ENCODE measurements around the gene SCAF1.

The SCAF1 gene

DNA sequence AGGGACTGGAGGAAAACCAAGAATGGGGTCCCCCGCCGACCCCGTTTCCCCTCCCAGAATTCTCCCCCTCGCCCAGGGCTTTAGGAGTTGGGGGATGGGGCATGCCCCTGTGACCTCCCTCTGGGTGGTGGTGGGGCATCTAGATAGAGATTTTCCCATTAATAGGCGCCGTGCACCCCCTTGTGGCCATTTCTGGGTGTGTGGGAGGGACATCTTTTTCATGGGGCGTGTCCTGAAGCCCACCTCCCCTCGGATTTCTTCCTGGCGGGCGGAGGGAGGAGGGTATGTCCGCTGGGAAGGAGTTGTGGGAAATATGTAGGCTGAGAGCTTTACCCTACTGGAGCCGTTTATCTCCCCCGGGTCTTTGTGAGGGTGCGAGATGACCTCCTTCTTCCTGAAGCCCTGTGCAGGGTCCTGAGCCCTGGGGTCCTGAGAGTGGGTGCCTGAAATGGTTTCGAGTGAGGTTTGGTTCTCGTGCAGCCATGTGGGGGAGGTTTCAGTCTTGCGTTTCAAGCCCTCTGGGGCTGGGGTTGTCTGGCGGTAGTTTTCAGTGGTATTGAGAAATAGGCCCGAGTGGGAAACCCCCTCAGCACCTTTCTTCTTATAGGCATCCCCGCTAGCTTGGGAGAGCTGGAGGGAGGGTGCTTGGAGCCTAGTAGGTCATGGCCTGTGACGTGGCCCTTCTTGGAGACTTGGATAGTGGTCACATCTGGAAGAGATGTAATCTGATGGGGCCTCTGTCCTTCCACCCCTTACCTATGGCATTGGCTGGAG is 36.1 kb downstream of the SCAF1 start:
- peak overlapping the region; percentile 90 for H3K4me2 ChIP-seq (ENCODE audit: low read length)
- no peak overlapping the region for H2AFZ ChIP-seq (ENCODE audit: low read length)
- no peaks in the 10 kb centered on the region for H4K20me1 ChIP-seq (ENCODE audit: insufficient read depth, low read length)
- no peaks in the 10 kb centered on the region for H3K9me2 ChIP-seq (ENCODE audit: low read depth, low read length)
- peaks cover 57% of the 10 kb centered on the region for H3K4me1 ChIP-seq (ENCODE audit: insufficient read depth, low read length, severe bottlenecking)
- H3K4me3 ChIP-seq (ENCODE audit: low read depth, low read length, poor library complexity, severe bottlenecking), result peak overlapping the region; percentile 89
- H3K27me3 ChIP-seq (ENCODE audit: insufficient read depth, low read length), result no peaks in the 10 kb centered on the region
- H3F3A ChIP-seq (ENCODE audit: insufficient read depth, low read length), result peaks cover 6% of the 10 kb centered on the region; the same call in 1 of the 2 replicates
- peaks cover 31% of the 10 kb centered on the region for H3K79me2 ChIP-seq (ENCODE audit: insufficient read depth, low read length)
- peak overlapping the region; percentile 89 for H3K27ac ChIP-seq (ENCODE audit: low read depth, low read length, poor library complexity, severe bottlenecking)
- peaks cover 28% of the 10 kb centered on the region for H3K36me3 ChIP-seq (ENCODE audit: insufficient read depth, low read length)
- H3K9ac ChIP-seq (ENCODE audit: low read length), result peak overlapping the region; percentile 97
- TF ChIP-seq, protein P1, sequence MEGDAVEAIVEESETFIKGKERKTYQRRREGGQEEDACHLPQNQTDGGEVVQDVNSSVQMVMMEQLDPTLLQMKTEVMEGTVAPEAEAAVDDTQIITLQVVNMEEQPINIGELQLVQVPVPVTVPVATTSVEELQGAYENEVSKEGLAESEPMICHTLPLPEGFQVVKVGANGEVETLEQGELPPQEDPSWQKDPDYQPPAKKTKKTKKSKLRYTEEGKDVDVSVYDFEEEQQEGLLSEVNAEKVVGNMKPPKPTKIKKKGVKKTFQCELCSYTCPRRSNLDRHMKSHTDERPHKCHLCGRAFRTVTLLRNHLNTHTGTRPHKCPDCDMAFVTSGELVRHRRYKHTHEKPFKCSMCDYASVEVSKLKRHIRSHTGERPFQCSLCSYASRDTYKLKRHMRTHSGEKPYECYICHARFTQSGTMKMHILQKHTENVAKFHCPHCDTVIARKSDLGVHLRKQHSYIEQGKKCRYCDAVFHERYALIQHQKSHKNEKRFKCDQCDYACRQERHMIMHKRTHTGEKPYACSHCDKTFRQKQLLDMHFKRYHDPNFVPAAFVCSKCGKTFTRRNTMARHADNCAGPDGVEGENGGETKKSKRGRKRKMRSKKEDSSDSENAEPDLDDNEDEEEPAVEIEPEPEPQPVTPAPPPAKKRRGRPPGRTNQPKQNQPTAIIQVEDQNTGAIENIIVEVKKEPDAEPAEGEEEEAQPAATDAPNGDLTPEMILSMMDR (IDR thresholded peaks at IDR 0.05; ENCODE audit: low read length), result peak; percentile 80
- no peak for TF ChIP-seq EZH2 (IDR thresholded peaks at IDR 0.05; ENCODE audit: borderline replicate concordance, low read length)
- H3K9me3 ChIP-seq (ENCODE audit: low read length), result no peaks in the 10 kb centered on the region

DNA sequence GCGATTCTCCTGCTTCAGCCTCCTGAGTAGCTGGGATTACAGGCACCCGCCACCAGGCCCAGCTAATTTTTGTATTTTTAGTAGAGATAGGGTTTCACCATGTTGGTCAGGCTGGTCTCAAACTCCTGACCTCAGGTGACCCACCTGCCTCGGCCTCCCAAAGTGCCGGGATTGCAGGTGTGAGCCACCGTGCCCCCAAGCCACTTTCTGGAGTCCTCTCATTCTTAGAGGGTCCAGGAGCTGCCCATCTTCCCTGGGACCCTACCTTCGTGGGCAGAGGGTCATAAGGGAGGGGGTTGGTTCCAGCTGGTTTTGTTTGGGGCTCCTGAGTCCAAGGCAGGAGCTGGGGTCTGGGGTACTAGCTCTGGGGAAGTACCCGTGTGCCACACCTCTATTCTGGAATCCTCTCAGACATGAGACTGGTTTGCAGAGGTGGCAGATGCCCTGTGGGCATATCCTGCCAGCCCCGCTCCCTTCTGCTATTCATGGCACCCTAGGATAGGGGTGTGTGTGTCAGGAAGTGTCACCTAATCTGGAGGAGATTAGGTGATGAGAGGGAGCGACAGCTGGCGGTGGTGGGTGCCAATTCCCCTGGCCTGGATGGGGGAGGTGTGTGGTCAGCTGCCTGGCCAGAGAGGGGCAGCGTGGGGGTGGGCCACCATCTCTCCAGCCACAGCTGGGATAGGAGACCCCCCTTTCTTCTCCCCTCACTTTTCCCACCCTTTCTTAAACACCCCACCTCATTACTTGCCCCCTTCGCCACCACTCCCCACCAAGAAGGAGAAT is 37.2 kb downstream of the SCAF1 start:
- H3K9me3 ChIP-seq (ENCODE audit: low read length), result no peaks in the 10 kb centered on the region
- H4K20me1 ChIP-seq (ENCODE audit: insufficient read depth, low read length), result no peaks in the 10 kb centered on the region
- peaks cover 46% of the 10 kb centered on the region for H3K4me1 ChIP-seq (ENCODE audit: insufficient read depth, low read length, severe bottlenecking)
- peak overlapping the region; percentile 37 for H3K27ac ChIP-seq (ENCODE audit: low read depth, low read length, poor library complexity, severe bottlenecking)
- no peaks in the 10 kb centered on the region for H3K27me3 ChIP-seq (ENCODE audit: insufficient read depth, low read length)
- peak overlapping the region; percentile 90 for H3K4me2 ChIP-seq (ENCODE audit: low read length)
- H3F3A ChIP-seq (ENCODE audit: insufficient read depth, low read length), result no peaks in the 10 kb centered on the region
- peak overlapping the region; percentile 25; the same call in 1 of the 2 replicates for H3K9ac ChIP-seq (ENCODE audit: low read length)
- H3K9me2 ChIP-seq (ENCODE audit: low read depth, low read length), result no peaks in the 10 kb centered on the region
- peaks cover 39% of the 10 kb centered on the region for H3K36me3 ChIP-seq (ENCODE audit: insufficient read depth, low read length)
- TF ChIP-seq EZH2 (IDR thresholded peaks at IDR 0.05; ENCODE audit: borderline replicate concordance, low read length), result no peak
- TF ChIP-seq, protein P1 (IDR thresholded peaks at IDR 0.05; ENCODE audit: low read length), result no peak
- H2AFZ ChIP-seq (ENCODE audit: low read length), result no peak overlapping the region
- peaks cover 31% of the 10 kb centered on the region for H3K79me2 ChIP-seq (ENCODE audit: insufficient read depth, low read length)
- peak overlapping the region; percentile 89 for H3K4me3 ChIP-seq (ENCODE audit: low read depth, low read length, poor library complexity, severe bottlenecking)

DNA sequence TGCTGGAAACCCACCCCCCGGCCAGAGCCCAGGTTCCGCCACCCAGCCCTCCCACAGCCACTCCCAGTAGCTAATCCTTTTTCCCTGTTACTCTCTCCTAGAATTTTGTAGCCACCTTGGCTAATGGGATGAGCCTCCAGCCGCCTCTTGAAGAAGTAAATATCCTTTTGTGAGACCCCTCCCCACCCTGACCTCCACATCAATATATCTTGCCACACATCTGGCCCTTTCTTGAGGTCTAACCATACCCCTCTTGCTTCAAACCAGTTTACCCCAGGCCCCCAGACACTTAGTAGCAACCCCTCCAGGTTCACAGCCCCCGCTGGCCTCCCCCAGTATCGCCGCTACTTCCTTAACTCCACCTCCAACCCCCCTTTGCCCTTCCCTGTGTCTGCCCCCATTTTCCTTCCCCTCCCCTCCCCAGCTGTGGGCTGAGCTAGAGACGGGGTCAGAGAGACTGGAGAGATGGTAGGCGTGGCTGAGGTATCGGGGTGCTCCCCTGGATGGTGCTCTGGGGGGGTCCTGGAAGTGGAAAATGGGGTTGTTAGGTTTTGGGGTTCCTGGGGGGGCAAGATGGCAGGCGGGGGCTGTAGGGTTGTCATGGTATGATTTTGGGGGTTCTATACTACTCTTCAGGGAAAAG is 37.9 kb downstream of the SCAF1 start:
- H3K9me3 ChIP-seq (ENCODE audit: low read length), result no peaks in the 10 kb centered on the region
- peak overlapping the region; percentile 21; the same call in 1 of the 2 replicates for H3K9ac ChIP-seq (ENCODE audit: low read length)
- H3K4me3 ChIP-seq (ENCODE audit: low read depth, low read length, poor library complexity, severe bottlenecking), result peak overlapping the region; percentile 89
- no peaks in the 10 kb centered on the region for H3K9me2 ChIP-seq (ENCODE audit: low read depth, low read length)
- H3F3A ChIP-seq (ENCODE audit: insufficient read depth, low read length), result no peaks in the 10 kb centered on the region
- no peak for TF ChIP-seq EZH2 (IDR thresholded peaks at IDR 0.05; ENCODE audit: borderline replicate concordance, low read length)
- TF ChIP-seq, protein P1 (IDR thresholded peaks at IDR 0.05; ENCODE audit: low read length), result no peak
- H3K4me2 ChIP-seq (ENCODE audit: low read length), result peak overlapping the region; percentile 90
- H3K27me3 ChIP-seq (ENCODE audit: insufficient read depth, low read length), result no peaks in the 10 kb centered on the region
- H3K27ac ChIP-seq (ENCODE audit: low read depth, low read length, poor library complexity, severe bottlenecking), result peak overlapping the region; percentile 47
- peaks cover 46% of the 10 kb centered on the region for H3K36me3 ChIP-seq (ENCODE audit: insufficient read depth, low read length)
- peaks cover 31% of the 10 kb centered on the region for H3K79me2 ChIP-seq (ENCODE audit: insufficient read depth, low read length)
- H2AFZ ChIP-seq (ENCODE audit: low read length), result no peak overlapping the region
- peaks cover 39% of the 10 kb centered on the region for H3K4me1 ChIP-seq (ENCODE audit: insufficient read depth, low read length, severe bottlenecking)
- H4K20me1 ChIP-seq (ENCODE audit: insufficient read depth, low read length), result no peaks in the 10 kb centered on the region
